Measurements from ENCODE around the gene CMTM7.

The CMTM7 gene, protein sequence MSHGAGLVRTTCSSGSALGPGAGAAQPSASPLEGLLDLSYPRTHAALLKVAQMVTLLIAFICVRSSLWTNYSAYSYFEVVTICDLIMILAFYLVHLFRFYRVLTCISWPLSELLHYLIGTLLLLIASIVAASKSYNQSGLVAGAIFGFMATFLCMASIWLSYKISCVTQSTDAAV

DNA sequence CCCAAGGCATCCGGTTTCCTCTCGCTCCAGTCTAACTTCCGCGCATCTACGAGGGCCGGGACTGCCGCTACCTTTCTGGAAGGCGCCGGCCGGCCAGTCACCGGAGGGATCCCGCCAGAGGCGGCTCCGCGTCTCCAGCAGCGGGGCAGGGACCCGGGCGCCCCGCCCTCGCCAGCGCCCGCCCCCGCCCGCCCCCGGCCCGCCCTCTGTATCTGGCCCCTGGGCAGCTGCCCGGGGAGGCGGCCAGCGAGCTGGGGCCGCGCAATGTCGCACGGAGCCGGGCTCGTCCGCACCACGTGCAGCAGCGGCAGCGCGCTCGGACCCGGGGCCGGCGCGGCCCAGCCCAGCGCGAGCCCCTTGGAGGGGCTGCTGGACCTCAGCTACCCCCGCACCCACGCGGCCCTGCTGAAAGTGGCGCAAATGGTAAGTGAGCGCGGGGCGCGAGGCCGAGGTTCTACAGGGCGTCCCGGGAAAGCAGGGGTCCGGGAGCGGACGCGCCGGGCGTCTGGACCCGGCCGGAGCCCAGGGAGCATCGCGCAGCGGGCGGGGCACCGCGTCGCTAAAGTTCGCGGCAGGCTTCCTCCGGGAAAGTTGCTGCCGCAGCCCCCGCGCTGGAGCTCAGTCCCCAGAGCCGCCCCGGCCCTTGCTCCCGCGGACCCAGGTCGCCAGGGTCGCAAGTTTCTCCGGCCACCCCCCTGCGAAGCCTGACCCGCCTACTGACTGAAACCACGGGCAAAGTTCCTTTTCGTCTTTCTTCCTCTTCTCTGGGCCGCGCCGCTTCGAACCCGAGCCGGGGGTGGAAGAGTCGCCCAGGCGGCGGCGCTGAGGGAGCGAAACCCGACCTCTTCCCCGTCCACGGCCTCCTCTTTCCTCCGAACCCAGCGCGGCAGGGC is at the start of gene CMTM7:
TSS of gene CMTM7 (plus strand) at position 211 of the 893 bp plus-strand sequence. CDS start at position 265, 54 bp downstream.
- DNase-seq, result peak; percentile 65

DNA sequence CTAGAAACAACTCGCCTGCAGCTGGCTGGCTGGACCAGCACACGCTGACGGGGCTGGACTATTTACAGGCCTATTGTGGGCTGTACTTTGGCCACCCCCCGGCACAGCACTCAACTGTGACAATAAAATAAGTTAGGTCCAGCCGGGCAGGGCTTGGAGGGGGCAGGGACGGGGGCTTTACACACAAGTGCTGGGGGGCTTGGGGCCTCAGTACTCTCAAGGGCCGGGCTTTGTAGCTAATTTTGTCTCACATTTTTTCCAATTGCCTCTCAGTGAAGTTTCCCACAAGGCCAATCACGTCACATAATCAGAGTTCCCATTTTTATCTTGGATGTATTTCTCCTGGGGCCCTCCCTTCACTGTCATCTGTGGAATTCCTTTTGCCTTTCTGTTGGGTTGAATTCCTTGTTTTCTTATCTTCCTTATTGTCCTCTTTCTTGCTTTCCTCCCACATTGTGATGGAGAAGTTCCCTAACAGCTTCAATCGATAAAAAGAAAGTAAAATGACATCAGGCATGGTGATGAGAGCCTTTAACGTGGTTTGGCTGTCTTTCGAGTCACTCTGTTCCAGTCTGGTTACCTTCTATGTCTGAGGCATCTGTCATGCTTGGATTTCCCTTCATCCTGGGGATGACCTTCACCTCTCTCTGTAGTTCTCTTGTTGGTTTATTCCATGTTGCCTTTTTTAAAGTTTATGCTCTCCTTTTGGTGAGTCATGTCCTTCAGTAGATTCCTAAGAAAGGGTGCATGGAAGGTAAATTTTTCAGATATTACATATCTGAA is 44.1 kb upstream of the CMTM7 start:
- no peak for DNase-seq

DNA sequence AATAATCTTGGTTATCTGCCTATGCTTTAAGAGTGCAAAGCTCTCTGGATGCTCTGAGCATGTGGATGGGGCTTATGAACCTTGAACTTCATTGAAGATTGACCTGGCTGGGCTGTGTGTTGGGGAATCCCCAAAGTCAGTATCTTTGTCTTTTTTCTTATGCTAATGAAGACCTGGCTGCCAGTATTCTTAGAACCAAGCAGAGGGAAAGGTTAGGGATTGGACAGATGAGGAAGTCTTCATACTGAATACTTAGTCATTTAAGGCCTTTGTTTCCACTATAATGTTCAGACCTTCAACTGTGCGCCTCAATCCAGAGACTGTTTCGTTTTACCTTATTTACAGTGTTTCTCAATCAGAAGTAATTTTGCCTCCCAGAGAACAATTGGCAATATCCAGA is 42.5 kb upstream of the CMTM7 start:
- DNase-seq, result no peak

DNA sequence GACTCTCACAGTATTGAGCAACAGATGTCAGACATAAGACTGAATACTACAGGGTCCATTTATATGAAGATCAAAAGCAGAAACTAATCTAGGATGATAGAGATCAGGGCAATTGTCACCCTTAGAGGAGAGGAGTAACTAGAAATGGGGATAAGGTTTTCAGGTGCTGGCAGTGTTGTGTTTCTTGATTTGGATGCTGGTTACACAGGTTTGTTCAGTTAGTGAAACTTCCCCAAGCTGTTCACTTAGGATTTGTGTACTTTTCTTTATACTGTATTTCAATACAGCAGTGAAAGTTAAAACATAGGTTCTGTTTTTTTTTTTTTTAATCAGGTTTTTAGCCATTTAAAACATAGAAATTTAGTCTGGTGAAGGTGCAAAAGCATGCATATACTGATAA is 39.1 kb upstream of the CMTM7 start:
- no peak for DNase-seq

DNA sequence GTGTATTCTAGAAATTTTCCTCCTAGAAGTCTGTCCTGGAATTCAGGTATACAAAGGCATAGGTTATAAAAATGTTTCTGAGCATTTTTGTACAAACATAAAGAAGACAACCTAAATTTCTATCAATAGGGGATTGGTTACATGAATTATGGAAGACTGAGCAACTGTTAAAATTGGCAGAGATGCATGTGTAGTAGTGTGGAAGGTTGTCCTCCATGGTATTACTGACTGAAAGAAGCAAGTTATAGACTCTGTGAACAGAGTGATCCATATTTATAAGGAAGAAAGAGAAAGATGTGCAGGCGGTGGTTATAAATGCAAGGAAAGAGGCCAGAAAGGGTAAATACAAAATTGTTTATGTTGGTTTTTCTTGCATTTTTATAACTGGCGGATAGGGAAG is 38.3 kb upstream of the CMTM7 start:
- DNase-seq, result no peak

DNA sequence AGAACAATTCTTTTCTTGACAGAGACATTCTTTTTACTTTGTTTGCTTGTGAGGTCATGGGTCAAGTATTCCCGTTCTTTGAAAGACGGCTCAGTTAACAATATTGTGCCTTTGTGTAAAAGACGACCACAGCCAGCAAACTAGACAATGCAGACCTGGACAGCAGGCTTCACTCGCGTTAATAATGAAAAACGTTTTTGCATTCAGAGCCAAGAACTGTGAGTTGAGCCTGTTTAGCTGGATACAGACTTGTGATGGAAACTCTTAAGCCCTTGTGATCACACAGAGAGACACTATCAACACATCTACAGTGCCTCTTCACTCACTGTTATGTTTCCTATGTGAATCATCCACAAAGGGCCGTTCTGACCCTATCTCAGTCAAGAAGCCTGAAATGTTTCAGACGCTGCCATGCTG is 37.3 kb upstream of the CMTM7 start:
- DNase-seq, result no peak

DNA sequence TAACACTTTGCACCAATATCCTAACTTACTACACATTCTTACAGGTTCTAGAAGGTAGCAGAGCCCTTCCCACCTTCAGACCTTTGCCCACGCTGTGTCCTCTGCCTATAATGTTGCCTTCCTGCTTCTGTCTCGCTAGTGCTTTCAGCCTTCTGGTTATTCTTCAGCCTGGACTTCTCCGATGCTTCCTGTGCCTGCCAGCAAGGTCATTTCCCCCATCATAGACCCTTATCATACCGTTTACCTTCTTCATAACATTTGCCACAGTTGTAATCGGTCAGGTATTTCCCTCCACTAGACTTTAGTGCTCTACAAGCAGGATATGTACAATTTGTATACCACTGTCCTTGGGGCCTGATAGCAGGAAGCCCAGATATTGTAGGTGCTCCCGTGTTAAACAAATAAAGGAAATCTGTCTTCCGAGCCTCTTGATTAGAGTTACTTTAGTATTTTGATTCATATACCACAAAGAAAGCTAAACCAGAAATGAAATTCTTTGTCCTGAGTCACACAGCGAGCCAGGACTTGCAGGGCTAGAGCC is 35.8 kb upstream of the CMTM7 start:
- no peak for DNase-seq

DNA sequence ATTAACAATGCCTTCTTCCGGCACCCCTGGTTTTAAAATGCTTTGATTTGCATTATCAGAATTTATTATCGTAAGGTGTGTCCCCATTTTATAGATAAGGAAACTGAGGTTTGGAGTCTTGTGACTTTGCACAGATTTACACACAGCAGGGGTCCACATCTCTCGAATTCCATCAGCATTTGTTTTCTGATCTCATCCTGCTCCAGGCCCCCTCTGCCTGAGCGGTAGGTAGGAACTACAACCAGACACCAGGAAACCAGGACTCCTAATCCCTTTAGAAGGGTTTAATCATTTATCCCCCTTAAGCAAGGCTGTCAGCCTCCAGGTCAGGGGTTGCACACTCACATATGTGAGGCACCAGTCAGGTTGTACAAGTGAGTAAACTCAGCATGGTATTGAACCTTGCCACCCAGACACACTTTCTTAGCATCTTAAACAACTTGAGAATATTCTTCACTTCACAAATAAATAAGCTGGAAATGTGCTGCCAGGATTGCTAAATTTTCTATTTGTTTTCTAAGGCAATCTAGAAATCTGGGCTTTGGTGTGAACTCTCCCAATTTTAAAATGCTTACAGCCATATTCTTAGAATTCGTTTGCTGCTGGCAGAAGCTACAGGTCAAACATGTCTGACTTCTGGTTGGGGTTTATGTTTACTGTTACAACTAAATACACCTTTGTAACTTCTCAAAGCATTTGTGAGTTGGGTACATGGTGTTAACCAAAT is 31.7 kb upstream of the CMTM7 start:
- no peak for DNase-seq

DNA sequence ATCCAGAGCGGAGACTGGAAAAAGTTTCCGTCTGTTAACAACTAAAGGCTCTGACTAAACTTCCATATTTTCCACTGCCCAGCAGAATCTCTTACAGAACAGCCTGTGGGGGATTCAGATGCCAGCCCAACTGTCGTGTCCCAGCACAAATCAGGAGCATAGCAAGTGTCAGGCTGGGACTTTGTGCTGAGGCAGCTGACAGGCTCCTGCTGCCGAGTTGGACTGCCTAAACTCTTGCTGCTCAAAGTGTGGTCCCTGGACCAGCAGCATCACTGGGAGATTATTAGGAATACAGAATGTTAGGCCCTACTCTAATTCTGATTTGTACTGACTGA is 31.2 kb upstream of the CMTM7 start:
- no peak for DNase-seq

DNA sequence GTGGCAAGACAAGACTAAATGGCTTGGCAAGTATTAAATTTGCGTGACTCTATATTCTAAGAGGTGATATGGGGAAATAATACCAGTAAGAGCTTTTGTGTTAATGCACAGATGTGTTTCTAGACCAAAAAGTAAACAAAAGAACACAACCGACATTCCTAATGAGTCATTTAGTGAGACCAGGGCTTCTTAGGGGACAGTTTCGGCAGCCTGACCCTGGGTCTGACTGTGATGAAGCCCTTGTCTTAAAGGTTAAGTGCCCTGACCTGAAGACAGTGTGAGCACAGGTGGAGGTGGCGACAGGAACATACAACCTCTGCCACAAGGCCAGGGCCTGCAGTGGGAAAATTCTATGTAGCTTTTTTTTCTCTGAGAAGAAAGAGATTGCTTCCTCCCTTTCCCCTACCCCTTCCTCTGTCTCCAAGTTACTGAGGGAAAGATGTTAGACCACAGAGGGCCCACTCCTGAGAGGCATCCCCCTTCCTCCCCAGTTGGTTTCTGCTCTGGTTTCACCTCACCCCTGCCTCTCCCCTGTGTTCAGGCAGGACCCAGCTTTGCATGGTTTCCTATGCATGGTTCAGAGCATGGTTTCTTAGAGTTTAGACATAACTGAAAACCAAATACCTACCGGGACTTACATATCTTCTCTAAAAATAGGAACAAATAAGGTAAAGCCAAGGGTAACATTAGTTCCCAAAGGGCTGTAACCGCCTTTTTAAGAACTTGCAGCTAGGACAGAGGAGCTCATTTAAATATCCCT is 24.8 kb upstream of the CMTM7 start:
- no peak for DNase-seq

DNA sequence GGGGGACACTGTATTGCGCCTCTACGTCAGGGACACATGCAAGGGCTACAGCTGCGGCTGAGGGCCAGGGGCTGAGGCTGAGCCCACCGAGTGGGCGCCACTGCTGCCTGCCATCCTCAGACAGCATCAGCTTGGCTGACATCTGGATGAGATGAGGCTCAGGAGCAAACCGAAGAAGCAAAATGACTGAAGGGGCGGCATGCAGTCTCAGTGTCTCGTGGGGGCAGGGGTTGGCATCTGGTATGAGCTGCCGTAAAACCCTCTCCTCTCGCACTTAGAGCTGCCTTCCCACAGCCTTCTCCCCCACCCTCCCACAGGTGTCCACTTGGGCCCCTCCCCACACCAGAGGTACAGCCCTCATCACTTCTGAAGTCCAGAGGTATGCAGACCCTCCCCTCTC is 24.2 kb upstream of the CMTM7 start:
- DNase-seq, result no peak

DNA sequence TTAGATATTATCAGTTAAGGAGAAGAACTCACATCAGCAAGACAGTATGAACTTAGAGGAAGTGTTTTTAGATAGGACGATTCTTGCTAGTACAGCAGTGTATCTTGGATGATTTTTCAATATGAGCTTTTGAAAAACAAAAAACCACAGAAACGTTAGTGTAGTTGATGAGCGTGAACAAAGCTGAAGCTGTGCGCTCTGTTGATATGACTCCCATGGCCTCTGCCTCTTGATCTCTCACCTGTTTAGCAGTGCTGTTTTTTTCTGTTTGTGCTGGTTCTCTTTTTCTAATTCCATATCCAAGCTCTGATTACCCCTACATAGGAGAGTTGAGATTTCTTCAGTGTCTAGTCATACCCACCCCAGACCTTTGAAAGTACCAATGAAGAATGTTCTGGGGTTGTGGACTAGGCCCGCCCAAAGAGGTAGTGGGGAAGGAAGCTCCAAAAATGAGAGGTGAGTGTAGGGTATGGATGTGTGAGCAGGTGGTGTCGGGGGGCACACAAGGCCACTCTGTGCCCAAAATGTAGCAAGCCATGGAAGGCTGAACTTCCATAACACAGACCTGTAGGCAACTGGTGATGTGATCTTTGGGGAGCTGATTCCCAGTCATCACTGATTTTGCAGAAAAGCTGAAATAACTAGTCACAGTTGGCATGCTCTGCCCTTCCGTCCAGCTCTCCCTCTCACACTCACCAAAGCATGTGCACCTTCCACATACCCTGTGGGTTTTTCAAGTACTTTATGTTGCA is 20.0 kb upstream of the CMTM7 start:
- no peak for DNase-seq

DNA sequence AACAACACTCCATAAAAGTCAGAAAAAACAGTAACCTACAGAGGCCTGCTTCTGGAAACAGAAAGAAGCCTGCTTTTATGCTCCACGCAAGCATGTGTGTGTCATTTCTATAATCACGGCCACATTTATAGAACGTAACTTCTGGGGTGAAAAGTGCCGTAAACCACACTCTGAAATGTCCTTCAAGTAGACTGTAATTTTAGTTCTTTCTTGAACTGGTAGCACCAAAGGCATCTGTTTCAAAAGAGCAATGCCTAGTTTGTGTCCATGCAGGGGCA is 19.5 kb upstream of the CMTM7 start:
- no peak for DNase-seq

DNA sequence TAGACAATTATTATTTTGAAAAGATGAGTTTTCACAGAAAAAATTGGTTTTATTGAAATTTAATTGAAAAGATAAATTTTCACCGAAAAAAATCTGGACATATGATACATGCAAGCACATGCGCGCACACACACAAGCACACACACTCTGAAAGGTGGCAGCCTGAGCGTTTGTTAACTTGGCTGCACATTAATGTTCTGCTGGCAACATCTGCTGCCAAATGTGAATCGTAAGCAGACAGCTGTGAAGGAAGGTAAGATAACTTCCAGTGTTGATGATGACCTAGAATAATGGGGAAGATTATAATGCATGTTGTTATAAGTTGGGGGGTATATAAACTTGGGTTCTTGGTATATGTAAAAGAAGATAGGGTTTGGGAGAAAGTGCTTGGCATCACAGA is 18.4 kb upstream of the CMTM7 start:
- DNase-seq, result no peak

DNA sequence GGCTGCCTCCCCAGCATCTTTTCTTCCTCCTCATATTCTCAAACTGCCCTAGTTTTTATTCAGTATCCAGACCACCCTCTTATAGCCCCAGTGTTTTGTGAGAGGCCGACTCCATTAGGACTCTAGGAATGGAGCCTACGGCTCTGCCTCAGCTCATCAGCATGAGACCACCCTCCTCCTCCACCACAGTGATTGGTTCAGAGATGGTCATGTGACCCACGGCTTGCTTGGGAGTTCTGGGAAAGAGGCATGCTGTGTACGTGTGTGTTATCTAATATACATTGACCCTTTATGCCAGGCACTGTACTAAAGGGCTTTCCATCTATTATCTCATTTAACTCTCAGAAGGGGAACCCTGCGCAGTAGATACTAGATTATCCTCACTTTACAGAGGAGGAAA is 17.8 kb upstream of the CMTM7 start:
- no peak for DNase-seq

DNA sequence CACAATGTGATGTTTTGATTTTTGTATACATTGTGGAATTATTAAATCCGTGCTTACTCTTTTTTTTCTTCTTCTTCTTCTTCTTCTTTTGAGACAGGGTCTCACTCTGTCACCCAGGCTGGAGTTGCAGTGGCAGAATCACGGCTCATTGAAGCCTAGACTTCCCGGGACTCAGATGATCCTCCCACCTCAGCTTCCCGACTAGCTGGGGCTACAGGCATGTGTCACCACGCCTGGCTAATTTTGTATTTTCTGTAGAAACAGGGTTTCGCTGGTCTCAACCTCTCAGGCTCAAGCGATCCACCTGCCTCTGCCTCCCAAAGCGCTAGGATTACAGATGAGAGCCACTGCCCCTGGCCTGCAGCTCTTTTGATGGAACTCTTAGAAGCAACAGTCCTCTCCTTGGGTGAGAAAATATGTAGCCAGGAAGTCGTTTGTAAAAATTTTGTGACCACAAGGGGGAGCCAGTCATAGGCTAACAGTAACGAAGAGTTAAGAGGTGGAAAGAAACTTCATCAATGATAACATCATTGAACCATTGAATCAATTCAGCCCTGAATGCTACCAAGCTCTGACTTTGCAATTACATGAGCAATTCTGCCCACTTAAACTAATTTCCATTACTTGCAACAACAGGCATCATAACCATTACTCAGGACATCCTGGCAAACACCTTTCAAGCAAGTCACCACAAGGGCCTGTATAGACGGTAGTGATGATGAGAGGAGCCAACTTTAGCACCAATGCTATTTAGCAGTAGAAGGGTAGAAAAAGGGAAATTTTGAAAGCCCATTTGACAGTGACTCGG is 16.7 kb upstream of the CMTM7 start:
- peak; percentile 53 for DNase-seq

DNA sequence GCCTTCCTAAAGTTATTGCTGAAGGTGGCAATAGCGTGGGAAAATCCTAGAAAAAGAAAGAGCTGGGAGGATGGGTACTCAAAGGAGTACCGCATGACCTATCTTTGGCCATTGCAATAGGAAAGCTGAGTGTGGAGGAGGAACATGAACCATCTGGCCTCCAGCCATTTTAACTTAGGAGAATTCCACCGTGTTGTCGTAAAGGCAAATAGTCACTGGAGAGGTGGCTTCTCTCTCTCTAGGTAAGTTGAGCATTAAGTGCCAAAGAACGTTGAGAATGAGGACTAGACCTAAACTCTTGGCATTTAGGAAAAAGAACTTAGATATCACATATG is 16.1 kb upstream of the CMTM7 start:
- DNase-seq, result no peak

DNA sequence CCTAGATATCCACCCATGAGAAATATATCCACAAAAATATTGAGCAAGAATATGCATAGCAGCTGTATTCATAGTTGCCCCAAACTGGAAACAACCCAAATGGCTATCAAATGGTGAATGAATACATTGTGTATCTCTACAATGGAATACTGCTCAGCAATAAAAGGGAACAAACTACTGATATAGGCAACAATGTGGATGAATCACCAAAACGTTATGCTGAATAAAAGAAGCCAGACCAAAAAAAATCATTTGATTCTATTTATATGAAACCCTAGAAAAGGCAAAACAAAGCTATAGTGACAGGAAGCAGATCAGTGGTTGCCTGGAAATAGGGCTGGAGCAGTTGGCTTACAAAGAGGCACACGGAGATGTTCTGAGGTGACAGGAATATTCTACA is 15.5 kb upstream of the CMTM7 start:
- DNase-seq, result no peak

DNA sequence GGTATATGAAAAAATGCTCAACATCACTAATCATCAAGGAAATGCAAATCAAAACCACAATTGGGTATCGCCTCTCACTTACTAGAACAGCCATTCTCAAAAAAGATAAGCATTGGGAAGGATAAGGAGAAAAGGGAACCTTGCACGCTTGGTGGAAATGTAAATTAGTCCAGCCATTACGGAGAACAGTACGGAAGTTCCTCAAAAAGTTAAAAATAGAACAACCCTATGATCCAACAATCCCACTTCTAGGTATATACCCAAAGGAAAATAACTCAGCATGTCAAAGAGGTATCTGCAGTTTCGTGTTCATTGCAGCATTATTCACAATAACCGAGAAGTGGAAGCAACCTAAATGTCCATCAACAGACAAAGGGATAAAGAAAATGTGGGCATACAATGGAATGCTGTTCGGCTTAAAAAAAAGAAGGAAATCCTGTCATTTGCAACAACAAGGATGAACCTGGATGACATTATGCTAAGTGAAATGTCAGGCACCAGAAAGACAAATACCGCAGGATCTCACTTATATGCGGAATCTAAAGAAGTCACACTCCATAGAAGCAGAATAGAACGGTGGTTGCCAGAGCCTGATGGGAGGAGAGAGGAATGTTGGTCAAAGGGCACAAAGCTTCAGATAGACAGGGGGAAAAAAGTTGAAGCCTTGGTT is 11.7 kb upstream of the CMTM7 start:
- DNase-seq, result no peak

DNA sequence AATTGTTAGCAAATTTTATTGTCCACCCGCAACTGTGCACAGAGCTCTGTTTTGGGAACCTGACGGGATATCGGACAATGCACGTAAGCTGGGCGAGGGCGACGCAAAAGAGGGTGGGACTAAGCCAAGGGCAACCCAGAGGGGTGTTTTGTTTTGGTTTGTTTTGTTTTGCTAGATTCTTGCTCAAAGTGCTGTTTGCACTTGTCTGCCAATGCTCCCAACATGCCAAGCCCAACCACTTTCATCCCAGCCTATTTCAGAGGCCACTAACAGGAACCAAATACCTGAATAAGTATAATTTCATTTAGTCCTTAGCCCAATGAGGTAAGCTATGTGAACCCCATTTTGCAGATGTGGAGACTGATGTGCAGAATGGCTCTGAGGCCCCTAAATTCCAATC is 9.7 kb upstream of the CMTM7 start:
- DNase-seq, result no peak
